CD4-positive, alpha-beta T cell treated with Interleukin-12 subunit alpha and Interleukin-12 subunit beta, for 1 hour (primary cell): ENCODE measurements around the gene HABP2.

Experiments
- DNase-seq: peaks from one replicate; pipeline ENCODE4 v3.0.0-alpha.2; 2020

Gene HABP2

DNA sequence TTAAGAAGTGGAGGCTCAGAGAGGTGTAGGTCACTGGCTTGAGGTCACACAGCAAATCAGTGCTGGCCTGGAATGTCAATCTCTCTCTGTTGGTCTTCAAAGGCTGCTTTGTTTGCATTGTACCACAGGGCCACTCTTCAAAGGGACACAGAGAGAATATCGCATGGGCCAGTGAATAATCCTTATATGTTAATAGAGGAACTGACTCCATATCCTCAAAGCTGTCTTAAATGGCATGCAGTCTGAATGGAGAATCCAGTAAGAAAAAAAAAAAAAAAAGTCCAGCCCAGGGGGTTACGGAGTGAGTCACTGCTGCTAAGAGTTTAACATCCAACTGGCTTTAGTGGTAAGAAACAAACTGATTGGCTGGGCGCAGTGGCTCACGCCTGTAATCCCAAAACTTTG is 56.9 kb downstream of the HABP2 start:
- DNase-seq = no peak

DNA sequence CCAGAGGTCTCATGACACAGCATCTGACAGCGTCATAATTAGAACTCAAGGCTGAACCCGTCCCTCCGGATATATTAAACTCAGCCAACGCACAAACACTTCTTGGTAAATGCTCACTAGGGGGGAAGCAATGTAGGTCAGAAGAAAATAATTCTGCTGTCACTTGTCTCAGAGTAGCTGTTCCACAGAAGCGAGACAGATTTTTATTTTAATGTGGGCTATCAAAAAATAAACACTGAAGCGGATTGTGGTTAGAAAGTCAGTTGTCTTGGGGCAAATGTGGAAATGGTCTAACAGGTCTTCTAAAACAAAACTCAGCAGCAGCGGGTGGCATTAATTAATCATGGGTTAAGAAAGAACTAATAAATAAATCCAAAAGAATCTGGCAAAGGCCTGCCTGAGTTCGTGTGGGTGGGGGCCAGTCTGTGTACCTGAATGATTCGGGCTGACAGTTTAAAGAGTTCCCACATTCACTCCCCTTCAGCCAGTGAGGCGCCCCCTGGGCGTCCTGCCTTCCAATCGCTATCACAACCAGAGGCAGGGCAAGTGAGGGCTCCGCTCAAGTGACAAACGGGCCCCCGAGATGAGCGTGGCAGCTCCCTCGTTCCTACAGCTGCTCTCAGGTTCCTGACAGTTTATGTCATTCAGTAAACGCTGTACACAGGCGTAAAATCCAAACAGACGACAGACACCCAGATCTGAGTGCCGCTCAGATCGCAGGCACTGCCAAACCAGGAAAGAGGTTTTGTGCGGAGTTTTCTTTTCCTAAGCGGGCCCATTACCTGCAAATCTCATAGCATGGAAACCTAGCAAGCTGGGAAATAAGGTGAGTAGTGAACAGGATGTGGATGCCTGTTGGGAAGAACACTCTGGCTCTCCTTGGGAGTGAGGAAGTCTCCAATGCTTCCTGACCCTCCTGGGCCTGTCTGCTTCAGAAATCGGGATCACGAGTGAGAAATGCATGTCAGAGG is 58.1 kb downstream of the HABP2 start:
- no peak for DNase-seq

DNA sequence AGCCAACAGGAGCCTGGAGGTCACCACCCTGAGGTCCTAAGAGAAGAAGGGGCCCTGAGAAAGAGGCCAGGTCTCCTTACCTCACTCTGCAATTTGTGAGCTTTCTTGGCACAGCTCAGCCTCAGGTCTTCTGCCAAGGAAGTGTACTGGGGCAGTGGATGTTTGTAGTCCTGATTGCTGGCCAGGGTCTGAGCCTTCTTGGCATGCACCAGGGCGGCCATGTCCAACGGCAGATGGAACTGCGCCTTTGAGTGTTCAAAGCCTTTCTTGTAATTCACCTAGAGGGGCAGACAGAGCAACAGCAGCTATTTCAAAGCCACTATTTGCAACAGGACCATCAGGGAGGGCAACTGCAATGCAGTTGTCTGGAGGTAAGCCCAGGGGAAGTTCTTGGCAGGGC is 59.3 kb downstream of the HABP2 start:
- no peak for DNase-seq

DNA sequence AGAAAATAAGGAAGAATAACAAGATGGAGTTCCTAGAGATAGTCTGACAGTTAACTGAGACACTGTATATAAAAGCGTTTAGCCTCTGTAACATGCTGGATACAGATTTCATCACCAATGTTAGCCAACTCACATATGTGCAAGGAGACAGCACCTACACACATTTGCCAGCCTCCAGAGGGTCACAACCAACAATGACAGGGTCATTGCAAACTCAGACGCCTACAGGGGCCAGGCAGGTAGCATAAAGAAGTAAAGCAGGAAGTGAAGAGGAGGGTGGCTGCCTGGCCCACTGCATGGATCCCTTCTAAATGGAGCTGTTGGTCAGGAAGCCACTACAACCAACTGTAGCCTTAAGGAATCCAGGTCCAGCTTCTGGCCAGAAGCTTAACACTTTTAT is 60.6 kb downstream of the HABP2 start:
- DNase-seq = no peak

DNA sequence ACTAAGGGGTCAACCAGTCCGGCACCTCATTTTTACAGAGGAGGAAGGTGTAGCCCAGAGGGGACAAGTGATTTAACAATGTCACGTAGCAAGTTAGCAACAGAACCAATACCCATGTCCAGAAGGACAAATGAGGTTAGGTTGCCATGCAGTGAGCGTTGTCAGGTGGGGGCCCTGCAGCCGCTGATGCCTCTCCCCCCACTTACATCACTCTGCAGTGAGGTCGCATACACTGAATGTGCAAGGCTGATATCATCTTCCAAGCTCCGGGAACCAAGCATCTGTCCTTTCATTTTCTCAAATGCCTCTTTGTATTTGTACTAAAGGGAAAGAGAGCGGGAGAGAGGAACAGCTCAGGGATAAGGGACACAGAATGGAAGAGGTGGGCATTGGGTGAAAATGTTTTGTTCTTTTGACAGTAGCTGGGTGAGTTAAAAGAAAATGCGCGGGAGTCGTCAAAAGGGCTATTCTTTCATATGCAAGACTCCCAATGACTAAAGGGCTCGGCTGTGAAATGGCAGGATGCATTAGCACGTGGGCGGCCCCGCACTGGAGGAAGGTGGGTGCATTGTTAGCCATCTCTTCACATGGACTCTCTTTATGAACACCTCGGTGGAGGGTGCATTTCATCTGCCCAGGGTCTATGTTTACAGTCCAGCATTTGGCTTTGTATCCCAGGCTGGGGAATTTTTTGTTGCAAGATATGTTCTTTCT is 61.3 kb downstream of the HABP2 start:
- DNase-seq = no peak

DNA sequence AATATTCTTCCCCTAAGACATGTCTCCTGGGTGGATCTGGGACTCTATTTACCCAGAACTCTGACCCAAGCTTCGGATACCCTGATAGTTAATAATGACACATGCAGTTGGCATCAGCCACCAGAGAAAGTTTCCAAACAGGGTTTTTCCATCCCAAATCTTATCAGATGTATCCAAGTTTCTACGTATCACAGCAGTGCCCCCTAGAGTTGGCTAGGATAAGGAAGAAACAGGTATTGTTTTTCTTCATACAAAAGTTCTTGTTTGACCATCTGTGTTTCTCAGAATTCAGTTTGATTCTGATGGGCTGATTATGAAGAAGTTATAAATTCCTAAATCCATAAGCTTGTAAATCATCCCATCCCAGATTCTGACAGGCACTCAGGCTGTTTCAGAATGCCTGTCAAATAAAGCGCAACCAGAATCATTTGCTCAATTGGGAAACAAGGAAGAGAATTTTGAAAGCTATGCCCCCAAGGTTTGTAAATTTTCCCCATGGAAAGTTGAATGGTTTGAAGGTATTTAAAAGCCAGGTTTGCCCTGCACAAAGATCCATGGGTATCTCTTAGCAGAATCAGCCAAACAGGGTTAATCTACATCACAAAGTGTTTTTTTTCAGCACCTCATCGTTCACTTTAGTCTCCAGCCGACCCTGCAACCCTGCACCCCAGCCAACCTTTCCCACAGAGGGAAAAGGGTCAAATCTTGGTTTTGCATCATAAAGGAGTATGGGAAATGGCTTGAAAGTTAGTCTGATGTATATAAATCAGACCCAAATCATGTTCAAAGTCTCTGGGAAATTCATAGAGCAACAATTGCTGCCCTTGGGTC is 63.6 kb downstream of the HABP2 start:
- DNase-seq = no peak

DNA sequence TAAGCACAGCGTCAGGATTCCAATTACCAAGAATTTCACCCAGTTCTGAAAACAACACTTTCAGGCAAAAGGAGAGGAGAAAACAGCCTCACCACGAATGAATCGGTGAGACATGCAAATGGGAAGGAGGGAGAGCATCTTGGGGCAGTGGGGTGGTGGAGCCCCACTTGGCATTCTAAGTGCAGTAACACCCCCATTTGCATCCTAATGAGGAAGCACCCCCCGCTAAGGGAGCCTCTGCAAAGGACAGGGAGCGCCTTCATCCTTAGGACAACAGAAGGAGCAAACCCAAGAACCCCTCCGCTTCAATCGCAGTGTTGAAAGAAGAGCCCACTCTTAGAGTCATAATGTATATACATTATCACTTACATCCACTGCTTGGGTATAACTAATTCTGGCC is 64.2 kb downstream of the HABP2 start:
- no peak for DNase-seq

DNA sequence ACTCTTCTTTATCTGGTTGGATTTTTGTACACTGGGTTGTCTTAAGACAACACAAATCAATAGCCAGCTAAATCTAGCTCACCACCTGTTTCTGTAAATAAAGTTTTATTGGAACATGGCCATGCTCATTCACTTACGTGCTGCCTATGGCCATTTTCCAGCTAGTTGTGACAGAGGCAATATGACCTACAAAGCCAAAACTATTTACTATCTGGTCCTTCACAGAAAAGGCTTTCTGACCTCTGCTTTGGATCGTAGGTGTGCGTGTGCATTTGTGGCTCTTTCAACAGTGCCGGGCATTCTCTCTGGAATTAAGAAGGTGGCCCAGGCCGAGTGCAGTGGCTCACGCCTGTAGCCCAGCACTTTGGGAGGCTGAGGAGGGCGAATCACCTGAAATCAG is 65.5 kb downstream of the HABP2 start:
- DNase-seq = no peak

DNA sequence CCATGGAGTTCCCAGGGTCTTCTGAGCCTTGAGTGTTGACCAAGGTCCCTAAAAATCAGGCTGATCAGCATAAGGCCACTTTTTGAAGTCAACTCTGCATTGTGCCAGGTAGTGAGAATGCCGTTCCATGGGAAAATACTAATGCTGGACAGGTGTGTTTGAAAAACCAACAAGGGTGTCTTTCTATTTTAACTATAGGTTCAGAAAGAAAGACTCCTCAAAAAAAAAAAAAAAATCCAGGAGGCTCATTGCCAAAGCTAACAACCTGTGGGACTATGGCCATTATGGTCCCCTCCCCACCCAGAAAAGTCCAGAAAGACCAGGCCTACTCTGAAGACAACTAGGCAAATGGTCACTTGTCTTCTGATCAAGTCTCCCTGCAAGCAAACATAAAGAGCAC is 66.5 kb downstream of the HABP2 start:
- no peak for DNase-seq

DNA sequence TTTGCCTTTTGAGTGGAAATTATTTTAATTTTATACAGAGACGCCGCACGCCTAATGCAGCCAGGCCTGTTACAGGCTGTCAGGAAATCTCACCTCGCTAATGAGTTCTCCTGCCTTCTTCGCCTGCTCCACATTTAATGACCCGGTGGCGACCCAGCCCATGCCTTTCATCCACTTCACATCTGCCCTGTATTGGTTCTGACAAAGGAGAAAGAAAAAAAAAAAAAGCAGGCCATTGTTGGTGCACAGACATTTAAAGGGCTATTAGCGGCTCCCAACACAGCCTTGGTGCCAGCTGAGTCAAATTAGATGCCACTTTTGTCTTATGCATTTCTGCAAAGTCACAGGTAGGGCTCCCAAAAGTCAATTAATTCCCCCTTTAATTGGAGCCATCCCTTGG is 67.7 kb downstream of the HABP2 start:
- DNase-seq = no peak

DNA sequence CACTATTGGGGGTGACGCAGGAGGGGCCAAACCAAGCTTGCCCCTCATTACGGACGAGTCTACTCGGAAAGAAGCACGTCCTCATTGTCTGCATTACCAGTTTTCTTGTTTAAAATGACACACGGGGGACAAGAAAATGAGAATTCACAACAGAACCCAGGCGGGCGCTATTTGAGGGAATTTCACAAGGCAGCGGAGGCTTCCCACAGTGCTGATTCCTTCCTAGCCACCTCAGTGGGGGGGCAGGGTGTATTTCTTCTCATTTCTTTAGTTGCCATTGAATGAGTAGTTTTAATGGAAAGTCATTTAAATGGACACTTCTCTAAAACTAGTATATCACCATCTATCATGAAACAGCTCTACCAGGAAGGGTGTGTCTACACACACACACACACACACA is 68.1 kb downstream of the HABP2 start:
- DNase-seq = no peak

DNA sequence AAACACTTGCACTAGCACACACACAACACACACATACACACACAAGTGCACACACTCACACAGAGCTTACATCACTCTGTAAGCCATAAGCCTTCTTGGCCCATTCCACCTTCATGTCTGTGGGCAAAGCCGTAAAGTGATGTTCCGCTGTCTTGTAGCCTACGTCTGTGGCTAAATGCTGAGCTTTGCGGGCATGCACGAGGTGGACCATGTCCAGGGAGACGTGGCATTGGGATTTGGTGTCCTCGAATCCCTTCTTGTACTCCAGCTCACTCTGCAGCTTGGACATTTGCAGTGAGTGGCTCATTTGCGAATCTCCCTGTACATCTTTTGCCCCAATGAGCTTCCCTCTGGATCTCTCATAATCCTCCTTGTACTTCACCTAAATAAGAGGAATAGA is 68.9 kb downstream of the HABP2 start:
- no peak for DNase-seq

DNA sequence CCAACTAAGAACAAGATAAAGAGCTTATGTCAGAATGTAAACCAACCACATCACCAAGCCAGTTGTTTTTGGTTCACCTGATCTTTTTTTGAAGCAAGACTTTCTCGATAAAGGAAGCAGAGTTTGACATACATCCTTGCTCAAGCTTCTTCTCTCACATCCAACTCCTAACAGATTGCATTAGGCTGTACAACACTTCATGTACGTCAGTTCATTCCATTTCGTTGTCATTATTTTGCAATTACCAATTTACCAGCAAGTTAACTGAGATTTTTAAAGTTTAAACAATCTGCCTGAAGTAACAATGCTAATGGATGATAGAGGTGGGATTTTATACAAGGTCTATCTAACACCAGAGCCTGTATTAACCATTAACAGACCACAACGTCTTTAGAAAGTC is 70.0 kb downstream of the HABP2 start:
- DNase-seq = no peak

DNA sequence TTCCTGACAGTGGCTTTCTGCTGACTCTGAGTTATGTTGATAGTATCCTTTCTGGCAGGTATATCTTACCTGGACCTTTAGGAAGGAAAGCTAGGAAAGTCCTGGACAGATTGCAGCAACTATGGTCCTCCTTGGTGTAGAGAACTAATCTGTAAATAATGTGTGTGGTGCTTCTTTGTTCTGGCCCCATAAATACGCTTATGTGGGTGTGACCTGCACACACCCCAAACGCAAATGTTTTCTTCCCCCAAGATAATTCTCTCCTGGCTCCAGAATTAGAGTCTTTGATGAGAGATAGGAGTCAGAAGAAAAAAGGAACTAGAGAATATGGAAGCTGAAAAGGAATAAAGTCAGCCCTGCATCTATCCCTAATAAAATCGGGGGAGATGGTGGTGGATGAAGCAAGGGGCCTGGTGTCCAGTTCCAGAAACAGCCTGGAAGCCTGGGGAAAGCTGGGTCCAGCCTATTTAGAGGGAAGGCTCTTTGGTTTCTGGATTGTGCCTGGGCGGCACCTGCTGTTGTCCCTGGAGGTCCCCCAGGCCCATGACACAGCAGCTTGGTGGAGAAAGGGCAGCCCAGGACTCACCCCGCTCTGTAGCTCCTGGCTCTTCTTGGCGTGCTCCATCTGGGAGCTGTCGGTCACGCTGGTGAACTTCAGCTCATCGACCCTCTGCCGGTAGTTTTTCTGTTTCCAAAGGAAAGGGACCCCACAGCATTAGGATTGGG is 72.8 kb downstream of the HABP2 start:
- DNase-seq = no peak

DNA sequence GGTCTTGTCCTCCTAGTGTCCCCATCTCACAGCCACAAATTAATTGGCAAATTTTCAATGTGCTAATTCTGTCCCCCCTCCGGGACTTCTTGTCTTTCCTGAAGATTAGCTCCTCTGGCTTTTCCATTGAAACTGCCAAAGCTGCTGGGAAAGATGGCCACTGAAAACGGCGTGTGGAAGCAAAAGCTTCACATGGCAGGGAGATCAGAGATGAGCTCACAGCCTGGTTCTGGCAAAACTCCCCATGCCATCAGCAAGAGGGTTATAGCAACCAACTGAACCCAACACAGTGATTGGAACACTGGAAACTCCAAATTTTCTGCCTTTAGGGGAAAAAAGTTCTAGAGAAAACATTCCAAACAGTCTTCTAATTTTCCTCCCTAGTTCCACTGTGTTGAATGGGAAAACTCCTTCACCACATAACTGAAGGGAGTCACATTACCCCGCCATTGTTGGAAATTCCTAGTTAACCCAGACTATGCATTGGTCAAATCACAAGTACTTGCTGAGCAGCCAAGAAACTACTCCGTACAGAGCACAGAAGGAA is 74.0 kb downstream of the HABP2 start:
- DNase-seq = no peak

DNA sequence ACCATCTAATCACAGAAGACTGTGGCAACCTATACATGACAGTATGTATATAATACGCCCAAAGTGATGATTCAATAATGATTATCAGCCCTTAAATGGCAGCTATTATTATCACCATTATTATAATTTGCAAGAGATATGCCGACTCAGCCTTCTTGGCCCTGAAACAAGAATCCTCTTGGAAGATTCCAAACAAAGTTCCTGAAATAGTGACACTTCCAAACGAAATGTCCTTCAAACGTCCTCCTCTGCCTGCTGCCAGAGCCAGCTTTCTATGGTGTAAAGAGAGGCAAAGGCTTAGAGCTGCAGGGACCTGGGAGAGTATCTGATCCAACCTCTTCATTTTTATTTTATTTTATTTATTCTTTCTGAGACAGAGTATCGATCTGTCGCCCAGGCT is 75.0 kb downstream of the HABP2 start:
- no peak for DNase-seq

DNA sequence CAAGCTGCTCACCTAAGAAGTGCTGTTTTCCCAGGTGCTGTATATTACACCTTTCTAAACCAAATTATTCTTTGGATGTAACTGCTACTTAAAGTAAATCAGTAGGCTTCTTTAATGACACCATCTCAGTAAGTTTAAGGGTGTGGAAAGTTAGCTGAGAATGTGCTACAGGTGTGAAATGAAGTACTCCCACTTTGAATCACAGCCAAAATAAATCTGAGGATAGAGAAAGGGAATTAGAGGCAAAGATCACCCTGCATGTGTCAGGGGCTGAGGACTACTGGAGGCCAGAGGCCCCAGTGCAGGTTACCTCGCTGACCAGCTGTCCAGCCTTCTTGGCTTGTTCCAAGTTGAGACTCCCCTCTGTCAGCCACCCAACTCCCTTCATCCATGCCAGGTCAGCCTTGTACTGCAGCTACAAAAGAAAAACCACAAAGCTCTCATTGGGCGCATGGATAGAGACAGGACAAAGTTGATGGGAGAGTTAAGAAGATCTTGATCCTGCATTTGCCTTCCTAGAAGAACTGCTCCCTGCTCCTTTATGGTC is 75.8 kb downstream of the HABP2 start:
- no peak for DNase-seq

DNA sequence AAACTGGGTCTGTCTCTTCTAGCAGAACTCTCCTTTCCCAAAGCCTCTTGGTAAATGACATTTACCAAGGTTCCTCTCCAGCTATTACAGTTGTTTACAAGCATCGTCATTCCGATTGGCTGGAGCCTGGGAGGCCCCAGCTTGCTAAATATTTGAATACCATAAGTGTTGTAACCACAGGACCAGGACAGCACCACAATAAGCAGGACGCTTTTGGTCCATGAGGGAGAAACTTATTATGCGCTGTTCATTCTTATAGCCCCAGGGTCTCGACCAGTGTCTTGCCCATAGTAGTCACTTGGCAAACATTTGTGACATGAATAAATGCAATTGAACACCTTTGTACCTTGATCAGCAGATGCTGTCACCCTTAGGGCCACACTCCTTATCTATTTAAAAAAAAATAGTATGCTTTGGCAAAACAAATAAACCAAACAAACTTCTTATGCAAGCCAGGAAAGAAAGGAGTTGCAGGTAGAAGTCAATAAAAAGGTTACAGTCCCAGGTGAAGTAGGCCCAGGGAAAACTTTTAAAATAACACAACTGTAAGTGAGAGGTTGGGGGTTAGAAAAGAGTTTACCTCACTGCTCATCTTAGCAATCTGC is 78.2 kb downstream of the HABP2 start:
- no peak for DNase-seq

DNA sequence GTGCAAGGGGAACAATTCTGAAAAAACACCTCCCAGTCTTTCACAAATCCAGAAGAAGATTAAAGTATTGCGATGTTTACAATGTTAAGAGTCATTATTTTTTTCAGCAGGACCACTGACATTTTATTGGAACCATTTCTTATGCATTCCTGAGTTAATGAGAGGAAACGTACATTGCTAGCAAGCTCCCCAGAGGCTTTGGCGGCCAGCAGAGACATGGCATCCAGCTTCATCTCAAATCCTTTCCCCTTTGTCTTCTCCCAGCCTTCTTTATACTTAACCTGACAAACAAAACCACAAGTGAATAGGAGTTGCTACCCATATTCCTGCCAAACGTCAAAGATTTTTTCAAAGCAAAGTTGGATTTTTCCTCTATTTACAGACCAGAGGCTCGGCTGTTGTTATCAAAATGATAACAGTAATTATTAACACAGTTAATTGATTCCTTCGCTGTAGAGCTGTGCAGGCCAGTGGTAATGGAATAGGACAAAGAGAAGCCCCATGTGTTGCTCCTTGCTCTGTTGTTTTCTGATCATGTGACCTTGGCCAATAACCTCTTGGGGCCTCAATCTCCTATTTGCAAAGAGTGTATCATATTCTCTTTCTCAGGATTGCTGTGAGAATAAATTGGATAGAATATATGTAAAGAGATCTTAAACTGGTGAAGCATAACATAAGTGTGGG is 79.0 kb downstream of the HABP2 start:
- DNase-seq = no peak
